Right cardiac atrium (tissue), 5 donors: Measurements from ENCODE around the gene NEXN. TPM values are rescaled to one million over a fixed set of nuclear protein-coding genes. Genes with fewer than 3 reads are reported as not detected.

Source experiments
- ATAC-seq, 2 donors: fragments of 200-7000 bp; cut with Tn5 transposase; one replicate each; pipeline versions ENCODE4 v1.8.0 to v1.9.1; 2020; ENCODE audit warnings: moderate library complexity in 2 of 2, mild to moderate bottlenecking in 1 of 2
- DNase-seq, 3 donors: peaks; one replicate each; pipeline ENCODE4 v3.0.0-alpha.2; 2020
- H3K27ac ChIP-seq: one replicate; pipeline ENCODE4 v1.5.1; 2013; ENCODE audit warnings: mild to moderate bottlenecking, low read length, control low read depth, moderate library complexity
- H3K27me3 ChIP-seq: one replicate; pipeline ENCODE4 v1.6.1; 2013; ENCODE audit not compliant: control insufficient read depth, insufficient read depth
- H3K4me1 ChIP-seq: one replicate; pipeline ENCODE4 v1.6.1; 2013; ENCODE audit warnings: low read length; ENCODE audit not compliant: control insufficient read depth, insufficient read depth
- H3K4me3 ChIP-seq: one replicate; pipeline ENCODE4 v1.5.1; 2013; ENCODE audit warnings: low read length, control low read depth
- H3K9me3 ChIP-seq: one replicate; pipeline ENCODE4 v1.6.1; 2013; ENCODE audit warnings: low read length; ENCODE audit not compliant: control insufficient read depth
- WGBS: extraction: QIAGEN DNeasy Blood & Tissue Kit; methylation state at CpG from one replicate; pipeline ENCODE4 v1.1.7; 2013; 5-methylcytosine and 5-hydroxymethylcytosine counted together
- intact Hi-C, 4 donors: fragments of 100-400 bp; cut with DNase I; formaldehyde crosslinking; loops; one replicate each; pipeline versions ENCODE4 v1.11.0 to v1.14.0; 2022 to 2023
- polyA plus RNA-seq: library from polyadenylated mRNA; stranded (reverse); fragments of 200-250 nt; gene quantifications from one replicate; pipeline ENCODE4 v1.2.3, GENCODE V29; 2013
- total RNA-seq, 4 donors: library from RNA; stranded (reverse); fragmentation: NEBNext Ultra II Directional; extraction: Animal tissue kit (Norgen Biotek cat#: 25700); gene quantifications; one replicate each; pipeline ENCODE4 v1.2.1, GENCODE V29; 2021
- donor health status: healthy with polysubstance abuse.
- donor health status: DM: no; HTN: yes; CAD: no.
- donor health status: DM: no; HTN: no; CAD: no.
- donor health status: DM: no; HTN: yes; CAD: no; lungs with severe emphysema.
- donor health status: DM: yes; HTN: yes; CAD: no.

The NEXN gene
- total and polyA plus RNA-seq, 5 donors = 209 to 418 (median 270) TPM

- 96% methylated on average over 4 of the region's 4 CpGs for WGBS
- Histone ChIP-seq H3K27ac (no peak overlapping the region), H3K4me1 (no peaks in the 10 kb centered on the region)
These were observed 54.1 kb downstream of the NEXN start for GRCh38 chr1:77942400-77943140.

GRCh38 chr1:77945345-77945744 is 56.9 kb downstream of the NEXN start:
- 80% methylated on average over 2 of the region's 2 CpGs for WGBS
- Histone ChIP-seq H3K4me3 (no peak overlapping the region), H3K27me3 (no peaks in the 10 kb centered on the region), H3K4me1 (no peaks in the 10 kb centered on the region), H3K9me3 (no peaks in the 10 kb centered on the region), H3K27ac (no peak overlapping the region)
- no peak for DNase-seq
- no peak for ATAC-seq
- intact Hi-C loops = no loop called here

More at GRCh38 chr1:77942400-77943140, 54.1 kb downstream of the NEXN start:
- H3K4me3 ChIP-seq = no peak overlapping the region
- H3K9me3 ChIP-seq = no peaks in the 10 kb centered on the region
- H3K27me3 ChIP-seq = no peaks in the 10 kb centered on the region
- no peak for ATAC-seq
- no peak for DNase-seq
- intact Hi-C loops = no loop called here

- H3K4me1 ChIP-seq = no peaks in the 10 kb centered on the region
- H3K4me3 ChIP-seq = no peak overlapping the region
- ATAC-seq (peak; percentile 57 to 63), DNase-seq (peak in 1 of 3 donors; percentile 49)
- no peaks in the 10 kb centered on the region for H3K27me3 ChIP-seq
- no peak overlapping the region for H3K27ac ChIP-seq
- 28% methylated on average over 2 of the region's 2 CpGs for WGBS
- intact Hi-C loops = no loop called here
- no peaks in the 10 kb centered on the region for H3K9me3 ChIP-seq
These were observed 60.5 kb downstream of the NEXN start for GRCh38 chr1:77948841-77949424.

GRCh38 chr1:77950873-77951272 is 62.4 kb downstream of the NEXN start:
- H3K9me3 ChIP-seq = no peaks in the 10 kb centered on the region
- no peaks in the 10 kb centered on the region for H3K27me3 ChIP-seq
- intact Hi-C loops = no loop called here
- no peak overlapping the region for H3K27ac ChIP-seq
- no peak overlapping the region for H3K4me3 ChIP-seq
- no peaks in the 10 kb centered on the region for H3K4me1 ChIP-seq
- DNase-seq (no peak), ATAC-seq (no peak)

GRCh38 chr1:77951328-77951727 is 62.9 kb downstream of the NEXN start:
- WGBS = 98% methylated on average over 1 of the region's 1 CpG
- intact Hi-C loops = no loop called here
- no peaks in the 10 kb centered on the region for H3K27me3 ChIP-seq
- H3K4me1 ChIP-seq = no peaks in the 10 kb centered on the region
- H3K9me3 ChIP-seq = no peaks in the 10 kb centered on the region
- H3K27ac ChIP-seq = no peak overlapping the region
- no peak for ATAC-seq
- no peak for DNase-seq
- H3K4me3 ChIP-seq = no peak overlapping the region

- Histone ChIP-seq H3K27me3 (no peaks in the 10 kb centered on the region), H3K27ac (no peak overlapping the region), H3K9me3 (no peaks in the 10 kb centered on the region), H3K4me3 (no peak overlapping the region), H3K4me1 (no peaks in the 10 kb centered on the region)
- 96% methylated on average over 3 of the region's 3 CpGs for WGBS
- intact Hi-C loops = no loop called here
- ATAC-seq (no peak), DNase-seq (no peak)
These were observed 65.5 kb downstream of the NEXN start for GRCh38 chr1:77953907-77954306.

- no peaks in the 10 kb centered on the region for H3K9me3 ChIP-seq
- no peak overlapping the region for H3K27ac ChIP-seq
- no peaks in the 10 kb centered on the region for H3K27me3 ChIP-seq
- WGBS = 93% methylated on average over 2 of the region's 2 CpGs
- ATAC-seq (no peak), DNase-seq (no peak)
- H3K4me3 ChIP-seq = no peak overlapping the region
- intact Hi-C loops = no loop called here
- no peaks in the 10 kb centered on the region for H3K4me1 ChIP-seq
These were observed 66.1 kb downstream of the NEXN start for GRCh38 chr1:77954521-77954920.

- ATAC-seq (no peak), DNase-seq (no peak)
- intact Hi-C loops = no loop called here
- H3K27me3 ChIP-seq = no peaks in the 10 kb centered on the region
- H3K27ac ChIP-seq = no peak overlapping the region
- H3K4me3 ChIP-seq = no peak overlapping the region
- H3K4me1 ChIP-seq = no peaks in the 10 kb centered on the region
- H3K9me3 ChIP-seq = no peaks in the 10 kb centered on the region
- WGBS = 85% methylated on average over 3 of the region's 3 CpGs
These were observed 67.3 kb downstream of the NEXN start for GRCh38 chr1:77955709-77956108.

GRCh38 chr1:77956464-77956863 is 68.0 kb downstream of the NEXN start:
- no peak for ATAC-seq
- Histone ChIP-seq H3K27me3 (no peaks in the 10 kb centered on the region), H3K9me3 (no peaks in the 10 kb centered on the region), H3K4me3 (no peak overlapping the region), H3K4me1 (no peaks in the 10 kb centered on the region), H3K27ac (no peak overlapping the region)
- WGBS = 86% methylated on average over 3 of the region's 3 CpGs
- intact Hi-C loops = no loop called here
- no peak for DNase-seq

- intact Hi-C loops = no loop called here
- Histone ChIP-seq H3K27ac (no peak overlapping the region), H3K27me3 (no peaks in the 10 kb centered on the region), H3K4me3 (no peak overlapping the region), H3K9me3 (no peaks in the 10 kb centered on the region), H3K4me1 (no peaks in the 10 kb centered on the region)
- no peak for ATAC-seq
- DNase-seq = no peak
These were observed 70.0 kb downstream of the NEXN start for GRCh38 chr1:77958391-77958790.

- Histone ChIP-seq H3K27me3 (no peaks in the 10 kb centered on the region), H3K9me3 (no peaks in the 10 kb centered on the region), H3K4me1 (no peaks in the 10 kb centered on the region), H3K4me3 (no peak overlapping the region), H3K27ac (no peak overlapping the region)
- intact Hi-C loops = no loop called here
- DNase-seq = no peak
- no peak for ATAC-seq
- WGBS = 93% methylated on average over 2 of the region's 2 CpGs
These were observed 70.4 kb downstream of the NEXN start for GRCh38 chr1:77958850-77959249.
